ENCODE data around the gene SYCP1. TPM values are rescaled to one million over a fixed set of nuclear protein-coding genes. Genes with fewer than 3 reads are reported as not detected.

SYCP1 gene
- total RNA-seq, 6 donors from 2014 or later: not detected

DNA sequence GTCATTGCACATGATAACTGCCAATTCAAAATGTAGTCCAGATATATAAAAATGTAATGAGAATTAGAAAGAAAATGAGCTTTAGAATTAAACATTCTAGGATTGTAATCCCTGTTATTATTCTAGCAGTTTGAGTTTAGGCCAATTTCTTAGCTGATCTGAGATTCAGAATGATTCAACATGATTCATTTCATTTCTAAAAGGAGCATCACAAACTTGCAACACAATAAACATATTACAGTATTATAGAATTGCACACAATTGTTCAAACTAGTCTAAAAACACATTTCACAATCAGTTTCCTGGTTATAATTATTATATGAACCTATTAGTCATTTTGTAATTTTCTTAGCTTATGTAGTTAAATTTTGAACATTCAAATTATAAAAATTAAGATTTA lies 131.6 kb downstream of the SYCP1 start:
- ATAC-seq (ENCODE audit: low FRiP score in 2 of 2) (no peak), DNase-seq (no peak)
- H3K4me1 ChIP-seq: no peaks in the 10 kb centered on the region
- no peak for TF ChIP-seq POLR2A (IDR thresholded peaks at IDR 0.05)
- no peak for TF ChIP-seq EP300 (IDR thresholded peaks at IDR 0.05)
- TF ChIP-seq, protein P1, sequence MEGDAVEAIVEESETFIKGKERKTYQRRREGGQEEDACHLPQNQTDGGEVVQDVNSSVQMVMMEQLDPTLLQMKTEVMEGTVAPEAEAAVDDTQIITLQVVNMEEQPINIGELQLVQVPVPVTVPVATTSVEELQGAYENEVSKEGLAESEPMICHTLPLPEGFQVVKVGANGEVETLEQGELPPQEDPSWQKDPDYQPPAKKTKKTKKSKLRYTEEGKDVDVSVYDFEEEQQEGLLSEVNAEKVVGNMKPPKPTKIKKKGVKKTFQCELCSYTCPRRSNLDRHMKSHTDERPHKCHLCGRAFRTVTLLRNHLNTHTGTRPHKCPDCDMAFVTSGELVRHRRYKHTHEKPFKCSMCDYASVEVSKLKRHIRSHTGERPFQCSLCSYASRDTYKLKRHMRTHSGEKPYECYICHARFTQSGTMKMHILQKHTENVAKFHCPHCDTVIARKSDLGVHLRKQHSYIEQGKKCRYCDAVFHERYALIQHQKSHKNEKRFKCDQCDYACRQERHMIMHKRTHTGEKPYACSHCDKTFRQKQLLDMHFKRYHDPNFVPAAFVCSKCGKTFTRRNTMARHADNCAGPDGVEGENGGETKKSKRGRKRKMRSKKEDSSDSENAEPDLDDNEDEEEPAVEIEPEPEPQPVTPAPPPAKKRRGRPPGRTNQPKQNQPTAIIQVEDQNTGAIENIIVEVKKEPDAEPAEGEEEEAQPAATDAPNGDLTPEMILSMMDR (IDR thresholded peaks at IDR 0.05): no peak
- no peaks in the 10 kb centered on the region for H3K36me3 ChIP-seq
- H3K27ac ChIP-seq: no peak overlapping the region
- no peaks in the 10 kb centered on the region for H3K27me3 ChIP-seq
- H3K9me3 ChIP-seq: peaks cover 12 to 24% (median 19%) of the 10 kb centered on the region in 4 donors
- no peak overlapping the region for H3K4me3 ChIP-seq

DNA sequence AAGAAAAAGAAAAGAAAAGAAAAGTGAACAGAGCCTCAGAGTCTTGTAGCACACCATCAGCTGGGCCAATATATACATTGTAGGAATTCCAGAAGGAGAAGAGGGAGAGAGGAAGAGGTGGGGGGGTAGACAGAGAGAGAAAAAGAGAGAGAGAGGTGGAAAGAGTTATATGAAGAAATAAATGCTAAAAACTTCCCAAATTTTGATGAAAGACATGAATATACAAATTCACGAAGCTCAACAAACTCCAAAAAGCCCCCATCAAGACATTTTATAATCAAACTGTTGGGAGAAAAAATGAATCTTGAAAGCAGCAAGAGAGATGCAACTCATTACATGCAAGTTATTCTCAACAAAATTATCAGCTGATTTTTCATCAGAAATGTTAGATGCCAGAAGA lies 133.4 kb downstream of the SYCP1 start:
- no peak overlapping the region for H3K27ac ChIP-seq
- no peak overlapping the region for H3K4me3 ChIP-seq
- H3K27me3 ChIP-seq: no peaks in the 10 kb centered on the region
- TF ChIP-seq POLR2A (IDR thresholded peaks at IDR 0.05) (no peak), POLR2AphosphoS5 (IDR thresholded peaks at IDR 0.05) (no peak), EP300 (IDR thresholded peaks at IDR 0.05) (no peak)
- TF ChIP-seq, protein P1 (IDR thresholded peaks at IDR 0.05): no peak
- H3K4me1 ChIP-seq: no peaks in the 10 kb centered on the region
- H3K36me3 ChIP-seq: no peaks in the 10 kb centered on the region
- WGBS, 2 donors: 90 to 94% methylated on average over 1 of the region's 1 CpG
- ATAC-seq (ENCODE audit: low FRiP score in 2 of 2) (no peak), DNase-seq (no peak)
- peaks cover 12 to 15% (median 13%) of the 10 kb centered on the region in 4 donors for H3K9me3 ChIP-seq

DNA sequence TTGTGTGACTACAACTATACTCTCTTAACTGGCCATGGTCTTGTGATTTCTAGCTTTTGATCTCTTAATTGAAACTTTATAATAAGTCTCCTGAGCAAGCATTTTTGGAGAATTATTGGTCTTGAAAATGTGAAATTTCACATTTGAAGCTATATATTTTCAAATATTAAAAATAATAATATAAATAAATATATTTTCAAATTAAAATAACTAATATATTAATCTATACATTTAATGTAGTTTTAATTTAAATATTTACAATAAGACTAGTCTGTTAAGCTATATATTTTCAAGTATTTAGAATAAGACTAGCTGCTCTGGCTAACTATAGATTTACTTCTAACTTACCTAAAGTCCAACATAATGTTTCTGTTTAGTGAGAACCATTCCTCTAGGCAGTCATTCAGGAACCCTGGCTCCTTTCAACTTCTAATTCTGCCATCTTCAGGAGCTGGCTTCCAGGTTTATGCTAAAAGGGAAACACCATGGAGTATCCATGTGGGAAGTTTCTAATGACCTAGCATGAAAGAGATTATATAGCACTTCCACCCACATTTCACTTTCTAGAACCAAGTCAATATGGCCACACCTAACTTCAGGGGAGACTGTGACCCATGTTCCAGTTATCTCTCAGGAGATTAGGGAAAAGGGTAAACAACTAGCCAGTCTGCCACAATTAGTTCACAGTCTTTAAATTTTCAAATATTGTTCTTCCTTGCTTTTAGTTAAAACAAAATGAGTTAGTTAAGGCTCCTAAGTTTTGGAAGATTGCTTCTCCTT lies 143.0 kb downstream of the SYCP1 start:
- DNase-seq (no peak), ATAC-seq (ENCODE audit: low FRiP score in 2 of 2) (no peak)
- TF ChIP-seq EP300 (IDR thresholded peaks at IDR 0.05) (no peak), POLR2AphosphoS5 (IDR thresholded peaks at IDR 0.05) (no peak), POLR2A (IDR thresholded peaks at IDR 0.05) (no peak)
- TF ChIP-seq, protein P1 (IDR thresholded peaks at IDR 0.05): no peak
- Histone ChIP-seq H3K27ac (no peak overlapping the region), H3K9me3 (no peaks in the 10 kb centered on the region), H3K27me3 (no peaks in the 10 kb centered on the region), H3K36me3 (no peaks in the 10 kb centered on the region), H3K4me1 (no peaks in the 10 kb centered on the region), H3K4me3 (no peak overlapping the region)

DNA sequence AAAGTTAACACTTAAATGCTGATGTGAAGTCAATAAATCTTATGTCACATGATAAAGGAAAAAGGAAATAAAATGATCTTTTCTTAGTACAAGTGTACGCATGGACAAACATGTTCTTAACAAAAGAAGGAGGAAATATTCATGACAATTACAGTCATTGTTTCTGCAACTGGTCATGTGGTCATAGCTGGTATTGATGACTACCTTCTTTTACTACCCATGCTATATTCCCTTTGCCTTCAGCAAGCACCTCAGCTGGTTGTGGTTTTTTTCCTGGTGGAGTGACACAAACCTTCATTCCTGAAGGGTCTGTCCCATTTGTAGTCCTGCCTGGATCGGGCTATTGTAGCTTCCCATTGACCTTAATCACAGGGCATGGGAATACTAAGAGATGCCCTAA lies 151.5 kb downstream of the SYCP1 start:
- WGBS, 2 donors: 65 to 84% methylated on average over 2 of the region's 2 CpGs

More for the DNA sequence above, 151.5 kb downstream of the SYCP1 start:
- no peaks in the 10 kb centered on the region for H3K4me1 ChIP-seq
- DNase-seq: no peak
- H3K27me3 ChIP-seq: no peaks in the 10 kb centered on the region
- H3K27ac ChIP-seq: no peak overlapping the region
- no peak for TF ChIP-seq POLR2A (IDR thresholded peaks at IDR 0.05)
- no peak for TF ChIP-seq EP300 (IDR thresholded peaks at IDR 0.05)
- no peak for TF ChIP-seq POLR2AphosphoS5 (IDR thresholded peaks at IDR 0.05)
- TF ChIP-seq, protein P1 (IDR thresholded peaks at IDR 0.05): no peak
- H3K36me3 ChIP-seq: no peaks in the 10 kb centered on the region
- H3K4me3 ChIP-seq: no peak overlapping the region
- no peak for ATAC-seq (ENCODE audit: low FRiP score in 2 of 2)
- no peaks in the 10 kb centered on the region for H3K9me3 ChIP-seq
